Calu3 (cell line): Measurements from ENCODE around the gene ATMIN. TPM values are rescaled to one million over a fixed set of nuclear protein-coding genes. Genes with fewer than 3 reads are reported as not detected.

ENCODE experiments used
- BruUV-seq: library from RNA; stranded (reverse); fragments of 400-500 nt; replicated peaks from 2 replicates; lab custom pipeline; 2021; lab: Mats Ljungman, UMichigan
- CTCF ChIA-PET: fragments of 300-600 bp; sonication (Branson Sonifier 250); formaldehyde crosslinking; loops from one replicate; lab custom pipeline; 2022; ENCODE audit warnings: antibody characterized with exemption; lab: Charles Lee
- DNase-seq: peaks from one replicate; pipeline ENCODE4 v3.0.0; 2022
- H3K27ac Mint-ChIP-seq: one replicate; pipeline ENCODE4 v1.8.0; 2022; ENCODE audit warnings: mixed read lengths; ENCODE audit not compliant: unreplicated experiment
- H3K27me3 Mint-ChIP-seq: one replicate; pipeline ENCODE4 v1.8.0; 2022; ENCODE audit warnings: mixed read lengths; ENCODE audit not compliant: unreplicated experiment
- H3K36me3 Mint-ChIP-seq: one replicate; pipeline ENCODE4 v1.8.0; 2022; ENCODE audit warnings: mild to moderate bottlenecking, moderate library complexity, mixed read lengths; ENCODE audit not compliant: insufficient read depth, unreplicated experiment
- H3K4me1 Mint-ChIP-seq: one replicate; pipeline ENCODE4 v1.8.0; 2022; ENCODE audit warnings: mild to moderate bottlenecking, low read depth, mixed read lengths; ENCODE audit not compliant: unreplicated experiment
- H3K4me3 Mint-ChIP-seq: one replicate; pipeline ENCODE4 v1.8.0; 2022; ENCODE audit warnings: mild to moderate bottlenecking, low read depth, moderate library complexity, mixed read lengths; ENCODE audit not compliant: unreplicated experiment
- H3K9me3 Mint-ChIP-seq: one replicate; pipeline ENCODE4 v1.8.0; 2022; ENCODE audit warnings: low read depth, mixed read lengths; ENCODE audit not compliant: unreplicated experiment
- CTCF ChIP-seq: fragments of 200-600 bp; IDR thresholded peaks from one replicate; pipeline ENCODE4 v1.8.0; 2022; ENCODE audit warnings: antibody characterized with exemption; ENCODE audit not compliant: unreplicated experiment
- intact Hi-C: fragments of 100-400 bp; cut with micrococcal nuclease; formaldehyde crosslinking; loops from one replicate; pipeline ENCODE4 v1.10.0; 2022; ENCODE audit not compliant: unreplicated experiment
- total RNA-seq: library from RNA; stranded (reverse); gene quantifications from 2 replicates; pipeline ENCODE4 v1.2.3, GENCODE V29; 2022

ATMIN gene
- total RNA-seq, 1 experiment from 2014 or later = 64.3 TPM

- BruUV-seq = no TSS peak
- Mint-ChIP-seq H3K9me3 (no peaks in the 10 kb centered on the region), H3K4me1 (peaks cover 72% of the 10 kb centered on the region), H3K27me3 (no peaks in the 10 kb centered on the region), H3K4me3 (peak overlapping the region; percentile 27), H3K27ac (peak overlapping the region; percentile 21), H3K36me3 (peaks cover 19% of the 10 kb centered on the region)
- peak; percentile 28 for DNase-seq
- CTCF ChIA-PET = interaction anchor here (0.6 to 1.8 kb wide), 5 partner anchors 15 to 153 kb away, joined by 3 to 4 read pairs (median 4); no protein-coding TSS in a partner anchor
- intact Hi-C loops = no loop called here
- no peak for TF ChIP-seq CTCF
These were observed 38.4 kb upstream of the ATMIN start for GRCh38 chr16:80997139-80997798.

GRCh38 chr16:80997964-80998620 is 37.5 kb upstream of the ATMIN start:
- BruUV-seq = no TSS peak
- H3K4me3 Mint-ChIP-seq = peak overlapping the region; percentile 27
- intact Hi-C loops = no loop called here

GRCh38 chr16:81000873-81001272 is 34.8 kb upstream of the ATMIN start:
- H3K27ac Mint-ChIP-seq = no peak overlapping the region

More at GRCh38 chr16:80997964-80998620, 37.5 kb upstream of the ATMIN start:
- peak overlapping the region; percentile 21 for H3K27ac Mint-ChIP-seq
- no peaks in the 10 kb centered on the region for H3K27me3 Mint-ChIP-seq
- no peaks in the 10 kb centered on the region for H3K9me3 Mint-ChIP-seq
- CTCF ChIA-PET = interaction anchor here (0.6 to 1.8 kb wide), 3 partner anchors 23 to 152 kb away, joined by 4 read pairs; no protein-coding TSS in a partner anchor
- no peak for TF ChIP-seq CTCF
- H3K36me3 Mint-ChIP-seq = peaks cover 19% of the 10 kb centered on the region
- no peak for DNase-seq
- H3K4me1 Mint-ChIP-seq = peaks cover 72% of the 10 kb centered on the region

GRCh38 chr16:81001330-81001729 is 34.3 kb upstream of the ATMIN start:
- H3K4me1 Mint-ChIP-seq = peaks cover 71% of the 10 kb centered on the region
- peaks cover 44% of the 10 kb centered on the region for H3K36me3 Mint-ChIP-seq
- no peaks in the 10 kb centered on the region for H3K27me3 Mint-ChIP-seq
- DNase-seq = no peak
- H3K9me3 Mint-ChIP-seq = no peaks in the 10 kb centered on the region
- CTCF ChIA-PET = interaction anchor here (0.7 kb wide), 1 partner anchor 290 kb away, joined by 3 read pairs; no protein-coding TSS in a partner anchor
- no peak overlapping the region for H3K4me3 Mint-ChIP-seq
- TF ChIP-seq CTCF = no peak
- BruUV-seq = no TSS peak
- no peak overlapping the region for H3K27ac Mint-ChIP-seq
- intact Hi-C loops = loop anchor here (10.0 kb wide), 1 partner anchor 723 kb away; no protein-coding TSS in a partner anchor

More at GRCh38 chr16:81000873-81001272, 34.8 kb upstream of the ATMIN start:
- Mint-ChIP-seq H3K36me3 (peaks cover 40% of the 10 kb centered on the region), H3K4me3 (no peak overlapping the region), H3K4me1 (peaks cover 70% of the 10 kb centered on the region), H3K9me3 (no peaks in the 10 kb centered on the region), H3K27me3 (no peaks in the 10 kb centered on the region)
- no peak for TF ChIP-seq CTCF
- no TSS peak for BruUV-seq
- DNase-seq = no peak
- CTCF ChIA-PET = no interaction called here
- intact Hi-C loops = loop anchor here (10.0 kb wide), 1 partner anchor 724 kb away; no protein-coding TSS in a partner anchor
